ENCODE data around the gene ATP11C.

ATP11C gene

DNA sequence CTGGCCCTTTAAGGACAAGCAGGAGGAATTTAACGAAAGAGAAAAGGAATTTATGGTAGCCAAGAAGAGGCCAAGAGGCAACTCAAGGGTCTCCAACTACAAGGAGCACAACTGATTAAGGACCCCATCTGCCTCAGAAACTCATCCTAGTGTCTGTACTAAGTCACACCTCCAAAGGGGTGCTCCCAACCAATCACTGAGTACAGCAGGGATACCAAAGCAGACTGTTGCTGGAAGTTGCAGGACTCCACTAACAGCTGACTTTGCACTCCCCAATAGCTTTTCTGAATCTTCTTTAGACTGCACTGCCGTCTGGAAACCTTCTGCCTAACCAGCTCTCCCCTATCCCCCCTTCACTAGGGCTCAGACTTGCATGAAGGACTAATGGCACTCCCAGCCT is 50.6 kb downstream of the ATP11C start:
- DNase-seq (ENCODE audit: insufficient read length, low spot score) (no peak), FAIRE-seq (no peak)
- TF ChIP-seq, protein P1, sequence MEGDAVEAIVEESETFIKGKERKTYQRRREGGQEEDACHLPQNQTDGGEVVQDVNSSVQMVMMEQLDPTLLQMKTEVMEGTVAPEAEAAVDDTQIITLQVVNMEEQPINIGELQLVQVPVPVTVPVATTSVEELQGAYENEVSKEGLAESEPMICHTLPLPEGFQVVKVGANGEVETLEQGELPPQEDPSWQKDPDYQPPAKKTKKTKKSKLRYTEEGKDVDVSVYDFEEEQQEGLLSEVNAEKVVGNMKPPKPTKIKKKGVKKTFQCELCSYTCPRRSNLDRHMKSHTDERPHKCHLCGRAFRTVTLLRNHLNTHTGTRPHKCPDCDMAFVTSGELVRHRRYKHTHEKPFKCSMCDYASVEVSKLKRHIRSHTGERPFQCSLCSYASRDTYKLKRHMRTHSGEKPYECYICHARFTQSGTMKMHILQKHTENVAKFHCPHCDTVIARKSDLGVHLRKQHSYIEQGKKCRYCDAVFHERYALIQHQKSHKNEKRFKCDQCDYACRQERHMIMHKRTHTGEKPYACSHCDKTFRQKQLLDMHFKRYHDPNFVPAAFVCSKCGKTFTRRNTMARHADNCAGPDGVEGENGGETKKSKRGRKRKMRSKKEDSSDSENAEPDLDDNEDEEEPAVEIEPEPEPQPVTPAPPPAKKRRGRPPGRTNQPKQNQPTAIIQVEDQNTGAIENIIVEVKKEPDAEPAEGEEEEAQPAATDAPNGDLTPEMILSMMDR (IDR thresholded peaks at IDR 0.05; ENCODE audit: insufficient read depth, missing control alignments) = no peak

DNA sequence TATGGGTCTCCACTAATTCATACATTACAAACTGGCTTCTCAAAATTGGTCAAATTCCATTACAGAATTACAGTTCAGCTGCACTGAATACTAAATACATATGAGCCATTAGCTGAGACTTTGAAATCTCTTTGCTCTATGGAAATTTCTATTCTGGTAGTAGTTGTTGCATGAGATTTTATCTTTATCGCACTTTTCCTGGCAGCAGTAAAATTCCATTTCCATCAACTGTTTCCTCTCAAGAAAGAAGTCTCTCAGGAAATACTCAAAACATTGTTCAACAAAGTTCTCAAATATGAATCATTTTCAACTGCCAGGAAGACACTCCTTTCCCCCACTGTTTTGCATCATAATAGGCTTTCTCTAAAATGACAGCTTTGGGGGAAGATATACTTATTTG is 51.3 kb downstream of the ATP11C start:
- TF ChIP-seq, protein P1 (IDR thresholded peaks at IDR 0.05; ENCODE audit: insufficient read depth, missing control alignments) = no peak
- no peak for DNase-seq (ENCODE audit: insufficient read length, low spot score)
- no peak for FAIRE-seq

DNA sequence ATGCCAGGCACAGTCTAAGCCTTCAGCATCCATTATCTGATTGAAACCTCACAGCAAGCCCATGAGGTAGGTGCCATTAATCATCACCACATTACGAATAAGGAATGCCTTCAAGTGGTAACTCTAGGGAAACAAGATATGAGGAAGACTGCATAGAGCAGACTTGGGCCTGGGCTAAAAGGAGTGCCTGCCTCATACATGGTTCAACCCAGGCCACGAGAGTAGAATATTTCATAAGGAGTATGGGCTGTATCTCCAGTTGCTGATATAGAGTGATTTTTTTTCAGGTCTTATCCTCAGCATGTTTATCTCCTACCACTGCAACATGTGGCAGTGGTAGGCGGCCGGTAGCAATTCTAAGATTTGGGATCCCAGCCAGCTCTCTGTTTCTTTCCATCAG is 51.7 kb downstream of the ATP11C start:
- FAIRE-seq = no peak
- DNase-seq (ENCODE audit: insufficient read length, low spot score) = no peak

DNA sequence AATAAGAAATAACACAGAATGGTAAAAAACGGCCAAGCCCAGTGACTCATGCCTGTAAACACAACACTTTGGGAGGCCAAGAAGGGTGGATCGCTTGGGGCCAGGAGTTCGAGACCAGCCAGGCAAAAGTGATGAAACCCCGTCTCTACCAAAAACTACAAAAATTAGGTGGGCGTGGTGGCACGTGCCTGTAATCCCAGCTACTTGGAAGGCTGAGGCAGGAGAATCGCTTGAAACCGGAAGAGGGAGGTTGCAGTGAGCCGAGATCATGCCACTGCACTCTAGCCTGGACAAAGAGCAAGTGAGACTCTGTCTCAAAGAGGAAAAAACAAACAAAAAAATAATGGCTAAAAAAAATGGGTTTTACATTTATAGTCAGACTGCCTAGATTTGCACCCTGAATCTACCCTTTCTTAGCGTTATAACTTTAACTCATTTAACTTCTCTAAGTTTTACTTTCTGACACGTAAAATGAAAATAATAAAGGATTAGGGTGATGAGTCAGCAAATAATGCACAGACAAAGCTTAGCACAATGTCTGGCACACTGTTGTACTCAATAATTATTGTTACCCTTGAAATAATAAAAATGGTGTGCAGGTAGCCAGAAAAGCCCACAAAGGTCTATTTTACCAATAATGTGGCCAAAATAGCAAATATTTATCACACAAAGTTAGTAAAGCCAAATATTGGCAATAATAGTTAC is 55.0 kb downstream of the ATP11C start:
- no peak for FAIRE-seq
- TF ChIP-seq, protein P1 (IDR thresholded peaks at IDR 0.05; ENCODE audit: insufficient read depth, missing control alignments) = no peak
- no peak for DNase-seq (ENCODE audit: insufficient read length, low spot score)

More for the DNA sequence above, 51.7 kb downstream of the ATP11C start:
- TF ChIP-seq, protein P1 (IDR thresholded peaks at IDR 0.05; ENCODE audit: insufficient read depth, missing control alignments) = no peak

GRCh38 chrX:139875841-139876240 is 57.0 kb downstream of the ATP11C start:
- FAIRE-seq = no peak
- TF ChIP-seq, protein P1 (IDR thresholded peaks at IDR 0.05; ENCODE audit: insufficient read depth, missing control alignments) = no peak
- no peak for DNase-seq (ENCODE audit: insufficient read length, low spot score)

- TF ChIP-seq, protein P1 (IDR thresholded peaks at IDR 0.05; ENCODE audit: insufficient read depth, missing control alignments) = no peak
- DNase-seq (ENCODE audit: insufficient read length, low spot score) (no peak), FAIRE-seq (no peak)
Observed at GRCh38 chrX:139869796-139870195, 63.1 kb downstream of the ATP11C start.

- TF ChIP-seq, protein P1 (IDR thresholded peaks at IDR 0.05; ENCODE audit: insufficient read depth, missing control alignments) = no peak
- FAIRE-seq (no peak), DNase-seq (ENCODE audit: insufficient read length, low spot score) (no peak)
Observed at GRCh38 chrX:139864640-139865039, 68.2 kb downstream of the ATP11C start.

Data from D721Med (cell line).